Activated naive CD4-positive, alpha-beta T cell treated with Interleukin-2 at 50 U/mL for 16 hours (primary cell): ENCODE data around the gene VGLL1.

Source experiments
- DNase-seq: peaks from one replicate; pipeline ENCODE4 v3.0.0-alpha.2; 2020

The VGLL1 gene

GRCh38 chrX:136531951-136532350, at the start of gene VGLL1:
Gene VGLL1, plus strand, starts transcription at chrX:136532215. Its CDS starts 3,806 bp downstream, at chrX:136536021.
- DNase-seq = no peak

DNA sequence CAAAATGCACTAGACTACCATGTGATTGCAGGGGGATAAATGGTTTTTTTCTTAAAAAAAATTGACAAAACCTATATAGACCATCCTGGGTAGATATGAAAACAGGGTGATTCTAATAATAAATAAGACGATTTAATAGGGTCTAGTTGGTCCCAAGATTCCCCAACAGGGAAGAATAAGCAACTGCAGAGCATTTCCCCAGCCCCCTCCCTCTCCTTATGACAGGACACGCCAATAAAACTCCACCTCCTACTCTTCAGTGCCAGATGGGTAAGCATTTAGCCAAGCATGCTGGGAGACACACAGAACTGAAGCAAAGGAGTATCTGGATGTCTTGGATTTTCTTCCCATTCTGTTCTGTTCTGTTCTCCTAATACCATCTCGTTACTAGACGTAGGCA, 44.4 kb upstream of the VGLL1 start, which contains the start of gene BRS3:
Gene BRS3, plus strand, starts transcription at position 301 of the 400 bp plus-strand sequence. CDS start 168 bp downstream, outside the sequence.
- no peak for DNase-seq

- no peak for DNase-seq
These were observed 43.3 kb upstream of the VGLL1 start for GRCh38 chrX:136488706-136489105.

GRCh38 chrX:136491832-136492231, 40.2 kb upstream of the VGLL1 start:
- no peak for DNase-seq

DNA sequence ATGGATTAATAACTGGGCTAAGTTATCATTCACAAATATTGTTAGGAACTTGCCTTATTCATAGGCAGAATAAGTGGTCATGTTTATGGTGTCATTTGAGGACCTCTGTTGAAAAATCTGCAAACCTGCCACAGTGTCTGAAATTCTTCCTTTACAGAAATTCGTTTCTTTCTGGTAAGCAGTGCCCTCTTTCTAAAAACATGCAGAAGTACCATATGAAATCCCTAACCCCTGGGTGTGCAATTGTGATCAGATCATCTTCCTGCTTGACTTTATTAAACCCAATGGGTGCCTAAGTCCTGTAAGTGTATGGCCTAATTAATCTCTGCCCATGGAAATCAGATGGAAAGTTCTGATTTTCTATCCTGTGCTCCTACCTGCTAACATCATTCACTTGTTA, 39.0 kb upstream of the VGLL1 start:
- no peak for DNase-seq

DNA sequence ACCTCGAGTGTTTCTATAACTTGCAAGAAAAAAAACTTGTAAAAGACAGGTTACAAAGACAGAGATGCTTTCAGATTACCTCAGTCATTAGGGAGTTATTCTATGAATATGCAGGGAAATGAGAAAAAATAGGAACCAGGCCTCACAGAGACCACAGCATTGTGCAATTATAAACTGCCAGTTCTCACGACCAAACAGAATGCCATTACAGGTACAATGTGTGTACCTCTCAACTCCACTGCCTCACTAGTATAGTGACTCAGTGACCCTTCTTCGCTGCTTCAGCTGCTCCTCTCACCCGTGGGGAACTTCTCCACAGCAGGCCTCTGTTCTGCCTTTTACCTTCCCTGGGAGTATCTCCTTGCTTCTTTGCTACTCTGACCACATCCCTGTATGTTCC, 37.0 kb upstream of the VGLL1 start:
- no peak for DNase-seq

- DNase-seq = no peak
These were observed 35.7 kb upstream of the VGLL1 start for GRCh38 chrX:136496186-136496763.

GRCh38 chrX:136496764-136497555, 35.1 kb upstream of the VGLL1 start:
- DNase-seq = peak; percentile 86

DNA sequence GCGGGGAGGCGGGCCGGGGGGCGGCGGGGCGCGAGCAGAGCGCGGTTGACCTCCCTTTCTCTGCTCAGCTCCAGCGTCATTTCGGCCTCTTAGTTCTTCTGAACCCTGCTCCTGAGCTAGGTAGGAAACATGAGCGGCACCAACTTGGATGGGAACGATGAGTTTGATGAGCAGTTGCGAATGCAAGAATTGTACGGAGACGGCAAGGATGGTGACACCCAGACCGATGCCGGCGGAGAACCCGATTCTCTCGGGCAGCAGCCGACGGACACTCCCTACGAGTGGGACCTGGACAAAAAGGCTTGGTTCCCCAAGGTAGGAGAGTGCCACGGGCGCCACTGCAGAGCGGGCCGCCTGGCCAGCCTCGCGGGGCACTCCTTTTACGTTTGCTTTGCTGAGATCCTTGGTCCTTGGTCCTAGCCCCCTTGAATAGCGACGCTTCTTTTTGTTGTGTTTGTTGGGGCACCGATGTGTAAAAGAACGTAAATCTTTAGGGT, 34.4 kb upstream of the VGLL1 start, which contains the start of gene HTATSF1:
Gene HTATSF1, plus strand, starts transcription at position 37 of the 497 bp plus-strand sequence. Its CDS starts 93 bp downstream, at position 130.
- no peak for DNase-seq

- no peak for DNase-seq
These were observed 12.9 kb upstream of the VGLL1 start for GRCh38 chrX:136519069-136519468.

DNA sequence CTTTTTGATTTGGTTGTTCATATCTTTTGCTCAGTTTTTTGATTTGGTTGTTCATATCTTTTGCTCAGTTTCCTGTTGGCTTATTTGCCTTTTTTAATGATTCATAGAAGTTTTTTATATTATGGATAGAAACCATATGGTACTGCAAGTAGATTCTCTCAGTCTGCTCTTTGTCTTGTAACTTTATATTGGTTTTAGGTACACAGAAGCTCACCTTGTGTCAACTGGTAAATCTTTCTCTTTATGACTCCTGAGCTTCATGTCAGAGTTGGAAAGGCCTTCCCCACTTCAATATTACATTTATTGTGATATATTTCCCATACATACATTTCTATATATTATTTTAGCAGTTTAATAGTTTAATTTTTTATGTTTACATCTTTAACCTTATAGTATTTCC, 8.2 kb upstream of the VGLL1 start:
- no peak for DNase-seq

GRCh38 chrX:136525738-136526606, 6.0 kb upstream of the VGLL1 start:
- no peak for DNase-seq

- no peak for DNase-seq
These were observed 3.2 kb upstream of the VGLL1 start for GRCh38 chrX:136528645-136529315.

GRCh38 chrX:136529795-136530194, 2.2 kb upstream of the VGLL1 start:
- DNase-seq = no peak

- DNase-seq = no peak
These were observed 2.1 kb downstream of the VGLL1 start for GRCh38 chrX:136534131-136534530.

GRCh38 chrX:136538811-136539210, 6.8 kb downstream of the VGLL1 start:
- DNase-seq = no peak

DNA sequence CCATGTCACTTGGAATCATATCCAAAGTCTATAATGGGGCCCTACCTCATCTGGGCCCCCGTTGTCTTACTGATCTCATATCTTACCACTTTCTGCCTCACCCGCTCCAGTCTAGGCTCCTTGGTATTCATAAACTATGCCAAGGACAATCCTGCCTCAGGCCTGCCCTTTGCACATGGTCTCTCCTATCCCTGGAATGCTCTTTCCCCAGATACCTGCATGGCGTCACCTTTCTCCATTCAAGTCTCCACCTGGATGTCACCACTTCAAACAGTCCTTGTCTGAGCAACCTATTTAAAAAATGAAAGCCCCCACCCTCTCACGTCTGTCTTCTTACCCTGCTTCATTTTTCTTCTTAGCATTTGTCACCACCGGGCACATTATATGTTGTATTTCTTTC, 8.2 kb downstream of the VGLL1 start:
- no peak for DNase-seq

GRCh38 chrX:136541294-136541693, 9.3 kb downstream of the VGLL1 start:
- DNase-seq = no peak

DNA sequence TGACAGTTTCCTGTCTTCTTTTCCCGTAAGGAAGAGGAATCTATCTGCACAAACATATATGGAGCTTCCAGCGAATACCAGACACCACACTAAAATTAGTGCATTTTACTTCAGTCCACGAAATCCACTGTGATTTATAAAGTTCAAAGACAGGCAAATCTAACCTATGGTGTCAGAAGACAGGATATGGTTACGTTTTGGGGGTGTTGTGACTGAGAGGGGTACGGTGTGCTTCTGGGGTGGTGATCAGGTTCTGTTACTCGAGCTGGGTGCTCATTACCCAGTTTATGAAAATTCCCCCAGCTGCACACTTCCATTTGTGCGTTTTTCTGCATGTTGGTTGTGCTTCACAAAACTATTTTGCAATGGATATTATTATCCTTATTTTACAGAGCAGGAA, 10.3 kb downstream of the VGLL1 start:
- DNase-seq = no peak

DNA sequence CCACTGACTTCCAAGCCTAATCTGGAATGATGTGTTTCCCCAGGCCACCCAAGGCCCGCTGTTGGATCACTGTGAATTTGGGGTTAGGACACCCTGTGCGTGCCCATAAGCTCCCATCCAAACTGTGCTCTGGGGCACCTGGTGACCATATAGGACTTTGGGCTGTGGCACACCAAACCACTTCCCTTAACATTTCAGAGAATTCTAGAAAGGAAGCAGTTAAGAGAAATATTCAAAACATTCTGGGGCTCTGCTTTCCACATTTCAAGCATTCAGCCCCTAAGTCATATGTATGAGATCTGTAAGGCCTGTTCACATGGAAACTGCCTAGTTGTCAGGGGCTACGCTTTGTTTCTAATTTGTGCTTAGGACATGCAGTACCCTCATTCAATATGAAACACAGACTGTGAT, 14.4 kb downstream of the VGLL1 start:
- no peak for DNase-seq

DNA sequence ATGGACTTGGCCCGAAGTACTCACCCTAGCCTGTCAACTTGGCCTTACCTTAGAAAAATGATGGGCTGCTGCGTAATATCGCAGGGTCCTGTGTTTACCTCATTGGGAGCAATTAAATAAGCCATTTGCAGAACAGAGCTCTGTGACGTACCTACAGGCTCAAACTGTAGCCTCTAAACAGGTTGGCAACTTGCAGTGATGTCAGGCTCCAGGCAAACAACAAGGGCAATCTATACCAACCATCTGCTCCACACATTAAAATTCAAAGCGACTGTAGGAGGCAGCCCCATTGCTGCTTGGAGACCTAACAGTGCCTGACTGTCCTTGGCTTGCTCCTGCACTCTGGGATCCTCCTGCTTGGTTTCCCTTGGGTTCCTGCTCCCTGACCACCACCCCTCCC, 17.2 kb downstream of the VGLL1 start:
- DNase-seq = no peak

DNA sequence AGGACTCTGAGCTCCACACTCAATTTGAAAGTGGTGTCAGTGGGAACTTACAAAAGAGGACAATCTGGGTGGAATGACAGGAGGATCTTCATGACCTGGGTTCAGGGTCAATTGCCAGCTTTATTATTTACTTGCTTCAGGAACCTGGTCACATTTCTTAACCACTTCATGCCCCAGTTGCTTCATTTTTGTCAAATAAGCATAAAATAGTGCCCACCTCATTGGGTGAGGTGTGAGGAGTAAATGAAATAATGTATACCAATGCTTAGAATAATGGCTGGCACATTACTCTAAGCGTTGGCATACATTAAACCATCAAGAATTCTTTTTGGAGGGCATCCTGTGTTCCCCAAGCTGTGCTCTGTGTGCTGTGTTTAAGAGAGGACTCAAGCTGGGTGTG, 19.4 kb downstream of the VGLL1 start:
- no peak for DNase-seq

- no peak for DNase-seq
These were observed 23.7 kb downstream of the VGLL1 start for GRCh38 chrX:136555694-136556093.
